Neural cell (in vitro differentiated cells): ENCODE measurements around the gene SPECC1L. TPM values are rescaled to one million over a fixed set of nuclear protein-coding genes. Genes with fewer than 3 reads are reported as not detected.

ENCODE experiments used
- H2AFZ ChIP-seq: fragments of 200-600, 300-800 bp; sonication (generic), shearing (Covaris generic); 2 replicates; pipeline ENCODE4 v1.6.0; 2014; ENCODE audit warnings: low read depth, mild to moderate bottlenecking, antibody characterized with exemption, low read length, moderate library complexity
- H3F3A ChIP-seq: fragments of 200-600 bp; shearing (Covaris generic); 2 replicates; pipeline ENCODE4 v1.6.1; 2016; ENCODE audit warnings: mild to moderate bottlenecking, moderate library complexity, mixed read lengths, antibody characterized with exemption, low read length; ENCODE audit not compliant: insufficient read depth, poor library complexity, severe bottlenecking
- H3K27ac ChIP-seq: fragments of 200-600, 300-800 bp; sonication (generic), shearing (Covaris generic); 2 replicates; pipeline ENCODE4 v1.5.1; 2014; ENCODE audit warnings: mild to moderate bottlenecking, low read length, moderate library complexity
- H3K27me3 ChIP-seq: fragments of 300-800, 200-600 bp; sonication (generic), shearing (Covaris generic); 2 replicates; pipeline ENCODE4 v1.6.0; 2014; ENCODE audit warnings: mild to moderate bottlenecking, low read depth, low read length, moderate library complexity; ENCODE audit not compliant: insufficient read depth
- H3K36me3 ChIP-seq: fragments of 300-800, 200-600 bp; sonication (generic), shearing (Covaris generic); 2 replicates; pipeline ENCODE4 v1.5.1; 2014; ENCODE audit warnings: mild to moderate bottlenecking, antibody characterized with exemption, low read length, moderate library complexity; ENCODE audit not compliant: insufficient read depth
- H3K4me2 ChIP-seq: fragments of 300-800, 200-600 bp; sonication (generic), shearing (Covaris generic); 2 replicates; pipeline ENCODE4 v1.6.0; 2014; ENCODE audit warnings: mild to moderate bottlenecking, low read length
- H3K4me3 ChIP-seq: fragments of 300-800, 200-600 bp; sonication (generic), shearing (Covaris generic); 2 replicates; pipeline ENCODE4 v1.5.1; 2014; ENCODE audit warnings: mild to moderate bottlenecking, low read length, moderate library complexity
- H3K79me2 ChIP-seq: fragments of 200-600 bp; shearing (Covaris generic); replicated peaks from 2 replicates; pipeline ENCODE4 v1.6.0; 2014; ENCODE audit warnings: mild to moderate bottlenecking, low read length, moderate library complexity; ENCODE audit not compliant: insufficient read depth
- H3K9ac ChIP-seq: fragments of 300-800, 200-600 bp; sonication (generic), shearing (Covaris generic); 2 replicates; pipeline ENCODE4 v1.6.1; 2016; ENCODE audit warnings: mild to moderate bottlenecking, low read length, mixed read lengths
- H3K9me2 ChIP-seq: fragments of 200-600 bp; shearing (Covaris generic); 2 replicates; pipeline ENCODE4 v1.6.1; 2016; ENCODE audit warnings: mild to moderate bottlenecking, low read length, mixed read lengths; ENCODE audit not compliant: insufficient read depth
- H3K9me3 ChIP-seq: fragments of 200-600, 300-800 bp; sonication (generic), shearing (Covaris generic); 2 replicates; pipeline ENCODE4 v1.6.1; 2016; ENCODE audit warnings: mild to moderate bottlenecking, mixed run types, low read length, moderate library complexity, mixed read lengths
- H4K20me1 ChIP-seq: fragments of 200-600 bp; shearing (Covaris generic); 2 replicates; pipeline ENCODE4 v1.6.1; 2016; ENCODE audit warnings: mild to moderate bottlenecking, mixed run types; ENCODE audit not compliant: insufficient read depth
- CTCF ChIP-seq: fragments of 450-650 bp; IDR thresholded peaks from 2 replicates; pipeline ENCODE4 v1.5.1; 2014; ENCODE audit warnings: antibody characterized with exemption, mild to moderate bottlenecking, moderate library complexity; ENCODE audit not compliant: poor library complexity, severe bottlenecking
- EP300 ChIP-seq: fragments of 450-650 bp; conservative IDR thresholded peaks from 2 replicates; pipeline ENCODE4 v1.6.1; 2014; ENCODE audit warnings: antibody characterized with exemption, mild to moderate bottlenecking, moderate library complexity; ENCODE audit not compliant: poor library complexity, severe bottlenecking
- EZH2 ChIP-seq: fragments of 200-600, 300-800 bp; shearing (Covaris generic), sonication (generic); IDR thresholded peaks from 2 replicates; pipeline ENCODE4 v1.6.1; 2014; ENCODE audit warnings: antibody characterized with exemption, low read length, borderline replicate concordance, mild to moderate bottlenecking; ENCODE audit not compliant: insufficient read depth, poor library complexity, severe bottlenecking
- MXI1 ChIP-seq: fragments of 450-650 bp; conservative IDR thresholded peaks from 2 replicates; pipeline ENCODE4 v1.6.1; 2014; ENCODE audit warnings: antibody characterized with exemption, mild to moderate bottlenecking; ENCODE audit not compliant: poor library complexity, severe bottlenecking
- POLR2AphosphoS5 ChIP-seq: IDR thresholded peaks from 2 replicates; pipeline ENCODE4 v1.6.1; 2012
- RAD21 ChIP-seq: fragments of 450-650 bp; conservative IDR thresholded peaks from 2 replicates; pipeline ENCODE4 v1.6.1; 2014; ENCODE audit warnings: antibody characterized with exemption, mild to moderate bottlenecking, moderate library complexity
- REST ChIP-seq: IDR thresholded peaks from 2 replicates; pipeline ENCODE4 v1.6.1; 2012; ENCODE audit warnings: borderline replicate concordance
- SMC3 ChIP-seq: fragments of 450-650 bp; conservative IDR thresholded peaks from 2 replicates; pipeline ENCODE4 v1.6.1; 2014; ENCODE audit warnings: antibody characterized with exemption, mild to moderate bottlenecking, moderate library complexity; ENCODE audit not compliant: poor library complexity
- TAF1 ChIP-seq: IDR thresholded peaks from 2 replicates; pipeline ENCODE4 v1.6.1; 2012; ENCODE audit warnings: low read depth
- polyA plus RNA-seq: library from polyadenylated mRNA; depleted of rRNA; stranded (reverse); fragments of >200 nt; gene quantifications from 2 replicates; pipeline ENCODE4 v1.2.3, GENCODE V29; 2014

Gene SPECC1L
- polyA plus RNA-seq, 1 donor from 2014 or later = 27.1 TPM

- Histone ChIP-seq H4K20me1 (no peaks in the 10 kb centered on the region), H3F3A (no peaks in the 10 kb centered on the region), H3K27me3 (no peaks in the 10 kb centered on the region), H3K36me3 (no peaks in the 10 kb centered on the region), H2AFZ (no peak overlapping the region), H3K4me3 (no peak overlapping the region), H3K27ac (no peak overlapping the region), H3K79me2 (no peaks in the 10 kb centered on the region), H3K9me3 (no peaks in the 10 kb centered on the region), H3K9me2 (no peaks in the 10 kb centered on the region), H3K9ac (no peak overlapping the region), H3K4me2 (no peak overlapping the region)
- TF ChIP-seq EZH2 (no peak), MXI1 (no peak)
Measured at GRCh38 chr22:24233235-24233634, 37.4 kb upstream of the SPECC1L start.

GRCh38 chr22:24233816-24234215 is 36.8 kb upstream of the SPECC1L start:
- Histone ChIP-seq H3K36me3 (no peaks in the 10 kb centered on the region), H3K27ac (no peak overlapping the region), H3K27me3 (no peaks in the 10 kb centered on the region), H3K79me2 (no peaks in the 10 kb centered on the region), H4K20me1 (no peaks in the 10 kb centered on the region), H3K4me3 (no peak overlapping the region), H3K9ac (no peak overlapping the region), H3K9me3 (no peaks in the 10 kb centered on the region), H3K9me2 (no peaks in the 10 kb centered on the region), H3F3A (no peaks in the 10 kb centered on the region), H3K4me2 (no peak overlapping the region), H2AFZ (no peak overlapping the region)
- no peak for TF ChIP-seq TAF1

GRCh38 chr22:24235315-24235714 is 35.3 kb upstream of the SPECC1L start:
- Histone ChIP-seq H3K4me3 (no peak overlapping the region), H3K27me3 (no peaks in the 10 kb centered on the region), H3F3A (no peaks in the 10 kb centered on the region), H3K36me3 (no peaks in the 10 kb centered on the region), H3K4me2 (no peak overlapping the region), H3K9ac (no peak overlapping the region), H3K79me2 (no peaks in the 10 kb centered on the region), H3K27ac (no peak overlapping the region), H2AFZ (no peak overlapping the region), H3K9me3 (no peaks in the 10 kb centered on the region), H4K20me1 (no peaks in the 10 kb centered on the region), H3K9me2 (no peaks in the 10 kb centered on the region)
- TF ChIP-seq EP300 = no peak
- no peak for TF ChIP-seq REST
- TF ChIP-seq POLR2AphosphoS5 = no peak
- no peak for TF ChIP-seq SMC3
- no peak for TF ChIP-seq CTCF
- no peak for TF ChIP-seq MXI1
- no peak for TF ChIP-seq RAD21
- TF ChIP-seq TAF1 = no peak
